Measurements from ENCODE around the gene PITPNC1. TPM values are rescaled to one million over a fixed set of nuclear protein-coding genes. Genes with fewer than 3 reads are reported as not detected.

Gene PITPNC1
- total RNA-seq, 1 donor from 2014 or later = 12.4 TPM

DNA sequence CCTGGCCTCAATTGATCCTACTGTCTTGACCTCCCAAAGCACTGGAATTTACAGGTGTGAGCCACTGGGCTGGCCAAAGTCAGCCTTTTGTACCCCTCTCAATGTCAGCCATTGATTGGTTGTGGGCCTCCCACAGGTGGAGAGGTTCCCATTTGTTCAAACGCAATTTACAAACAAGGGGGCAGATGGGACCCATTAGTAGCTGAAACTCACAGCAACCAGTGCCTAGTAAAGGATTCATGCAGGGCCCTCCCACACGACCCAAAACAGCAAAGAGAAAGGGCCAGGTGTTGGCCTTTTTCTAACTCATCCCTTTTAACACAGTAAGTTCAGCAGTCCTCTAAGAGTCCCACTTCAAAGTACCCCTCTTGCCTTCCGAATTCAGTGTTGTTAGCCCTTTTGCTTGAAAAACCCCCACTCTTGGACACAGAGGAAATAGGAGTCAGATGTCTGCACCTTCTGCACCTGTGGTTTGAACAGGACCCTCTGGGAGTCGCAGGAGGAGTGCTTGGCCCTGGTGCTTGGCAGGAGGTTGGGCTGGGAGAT, 89.2 kb downstream of the PITPNC1 start:
- no peak overlapping the region for H3K27ac ChIP-seq (ENCODE audit: low read depth, low read length)
- H2AFZ ChIP-seq (ENCODE audit: low read depth, low read length) = no peak overlapping the region
- no peaks in the 10 kb centered on the region for H3K36me3 ChIP-seq (ENCODE audit: insufficient read depth, low read length)
- no peak overlapping the region for H3K9ac ChIP-seq (ENCODE audit: low read length)
- no peak for DNase-seq (ENCODE audit: low read depth)
- Mint-ChIP-seq H3K27me3 (ENCODE audit: low read depth, unreplicated experiment) (no peaks in the 10 kb centered on the region), H3K4me1 (ENCODE audit: low read depth, unreplicated experiment) (peaks cover 12% of the 10 kb centered on the region), H3K4me3 (ENCODE audit: unreplicated experiment) (no peak overlapping the region), H3K36me3 (ENCODE audit: low read depth, unreplicated experiment) (peaks cover 1% of the 10 kb centered on the region), H3K27ac (ENCODE audit: unreplicated experiment) (no peak overlapping the region), H3K9me3 (ENCODE audit: unreplicated experiment) (no peaks in the 10 kb centered on the region)
- H3K79me2 ChIP-seq (ENCODE audit: insufficient read depth, low read length) = no peaks in the 10 kb centered on the region
- no peak overlapping the region for H3K4me3 ChIP-seq (ENCODE audit: insufficient read depth, low read depth, low read length)
- TF ChIP-seq, protein P1, sequence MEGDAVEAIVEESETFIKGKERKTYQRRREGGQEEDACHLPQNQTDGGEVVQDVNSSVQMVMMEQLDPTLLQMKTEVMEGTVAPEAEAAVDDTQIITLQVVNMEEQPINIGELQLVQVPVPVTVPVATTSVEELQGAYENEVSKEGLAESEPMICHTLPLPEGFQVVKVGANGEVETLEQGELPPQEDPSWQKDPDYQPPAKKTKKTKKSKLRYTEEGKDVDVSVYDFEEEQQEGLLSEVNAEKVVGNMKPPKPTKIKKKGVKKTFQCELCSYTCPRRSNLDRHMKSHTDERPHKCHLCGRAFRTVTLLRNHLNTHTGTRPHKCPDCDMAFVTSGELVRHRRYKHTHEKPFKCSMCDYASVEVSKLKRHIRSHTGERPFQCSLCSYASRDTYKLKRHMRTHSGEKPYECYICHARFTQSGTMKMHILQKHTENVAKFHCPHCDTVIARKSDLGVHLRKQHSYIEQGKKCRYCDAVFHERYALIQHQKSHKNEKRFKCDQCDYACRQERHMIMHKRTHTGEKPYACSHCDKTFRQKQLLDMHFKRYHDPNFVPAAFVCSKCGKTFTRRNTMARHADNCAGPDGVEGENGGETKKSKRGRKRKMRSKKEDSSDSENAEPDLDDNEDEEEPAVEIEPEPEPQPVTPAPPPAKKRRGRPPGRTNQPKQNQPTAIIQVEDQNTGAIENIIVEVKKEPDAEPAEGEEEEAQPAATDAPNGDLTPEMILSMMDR (IDR thresholded peaks at IDR 0.05; ENCODE audit: insufficient read depth, low read depth, low read length) = no peak
- TF ChIP-seq EZH2 (IDR thresholded peaks at IDR 0.05; ENCODE audit: insufficient read depth, low read length) = no peak
- no peak for FAIRE-seq
- no peaks in the 10 kb centered on the region for H3K27me3 ChIP-seq (ENCODE audit: insufficient read depth, low read length)
- H3K4me2 ChIP-seq (ENCODE audit: low read length) = no peak overlapping the region
- peaks cover 3% of the 10 kb centered on the region for H4K20me1 ChIP-seq (ENCODE audit: insufficient read depth, low read length)
- H3K4me1 ChIP-seq (ENCODE audit: insufficient read depth, low read length) = peaks cover 8% of the 10 kb centered on the region
- H3K9me3 ChIP-seq (ENCODE audit: insufficient read depth, low read depth, low read length) = no peaks in the 10 kb centered on the region

DNA sequence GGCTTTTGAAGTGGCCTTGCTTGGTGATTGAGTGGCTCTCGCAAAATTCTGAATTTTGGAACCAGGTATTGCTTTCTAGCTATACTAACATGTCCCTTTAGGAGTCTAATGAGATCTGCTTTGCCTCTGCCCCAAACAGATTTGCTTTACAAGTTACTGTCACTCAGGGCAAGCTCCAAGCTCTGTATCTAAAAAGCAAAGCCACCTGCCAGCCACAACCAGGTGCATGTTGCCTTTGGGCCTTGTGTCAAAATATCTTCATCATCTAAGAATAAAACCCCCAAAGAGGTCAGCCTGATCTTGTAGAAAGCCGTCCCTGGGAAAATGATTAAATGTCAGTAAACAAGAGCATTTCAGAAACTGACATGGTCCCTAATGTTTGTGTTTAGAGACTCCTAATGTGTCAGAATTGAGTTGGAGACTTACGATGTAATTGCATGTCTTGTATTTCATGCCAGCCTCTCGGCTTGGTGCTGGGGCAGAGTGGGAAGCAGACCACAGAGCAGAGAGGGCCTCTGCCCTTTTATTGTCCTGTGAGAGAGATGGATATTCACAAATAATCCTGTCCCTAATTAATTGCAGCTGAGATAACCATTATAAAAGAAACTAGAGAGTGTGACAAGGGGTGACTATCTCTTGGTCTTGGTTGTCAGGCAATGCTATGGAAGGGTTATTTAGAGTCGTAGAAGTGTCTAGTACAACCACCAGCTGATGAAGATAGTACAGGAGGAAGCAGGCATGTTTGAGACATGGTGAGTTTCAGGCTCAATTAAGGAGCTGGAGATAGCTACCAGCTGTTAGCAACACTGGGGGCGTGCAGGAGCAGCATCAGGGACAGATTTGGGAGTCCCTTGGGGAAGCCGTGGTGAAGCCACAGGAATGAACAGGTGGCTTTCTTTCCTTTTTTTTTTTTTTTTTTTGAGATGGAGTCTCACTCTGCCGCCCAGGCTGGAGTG, 90.7 kb downstream of the PITPNC1 start:
- H3K36me3 Mint-ChIP-seq (ENCODE audit: low read depth, unreplicated experiment) = peaks cover 1% of the 10 kb centered on the region

More for the DNA sequence above, 90.7 kb downstream of the PITPNC1 start:
- H3K27me3 Mint-ChIP-seq (ENCODE audit: low read depth, unreplicated experiment) = no peaks in the 10 kb centered on the region
- Histone ChIP-seq H3K9me3 (ENCODE audit: insufficient read depth, low read depth, low read length) (no peaks in the 10 kb centered on the region), H3K9ac (ENCODE audit: low read length) (no peak overlapping the region), H3K27me3 (ENCODE audit: insufficient read depth, low read length) (no peaks in the 10 kb centered on the region), H2AFZ (ENCODE audit: low read depth, low read length) (no peak overlapping the region), H3K4me3 (ENCODE audit: insufficient read depth, low read depth, low read length) (no peak overlapping the region), H3K79me2 (ENCODE audit: insufficient read depth, low read length) (no peaks in the 10 kb centered on the region), H3K4me1 (ENCODE audit: insufficient read depth, low read length) (peaks cover 8% of the 10 kb centered on the region), H3K4me2 (ENCODE audit: low read length) (no peak overlapping the region), H3K27ac (ENCODE audit: low read depth, low read length) (no peak overlapping the region), H4K20me1 (ENCODE audit: insufficient read depth, low read length) (peaks cover 3% of the 10 kb centered on the region), H3K36me3 (ENCODE audit: insufficient read depth, low read length) (no peaks in the 10 kb centered on the region)
- TF ChIP-seq, protein P1 (IDR thresholded peaks at IDR 0.05; ENCODE audit: insufficient read depth, low read depth, low read length) = no peak
- H3K9me3 Mint-ChIP-seq (ENCODE audit: unreplicated experiment) = no peaks in the 10 kb centered on the region
- peaks cover 12% of the 10 kb centered on the region for H3K4me1 Mint-ChIP-seq (ENCODE audit: low read depth, unreplicated experiment)
- H3K27ac Mint-ChIP-seq (ENCODE audit: unreplicated experiment) = no peak overlapping the region
- no peak for FAIRE-seq
- no peak for DNase-seq (ENCODE audit: low read depth)
- no peak overlapping the region for H3K4me3 Mint-ChIP-seq (ENCODE audit: unreplicated experiment)
